ENCODE results near the gene CNTNAP4.

Gene CNTNAP4

GRCh38 chr16:76303637-76304314, 26.6 kb downstream of the CNTNAP4 start:
- no peak for DNase-seq (ENCODE audit: extremely low spot score, insufficient read length, low read depth)
- no peak for FAIRE-seq

- FAIRE-seq (no peak), DNase-seq (ENCODE audit: extremely low spot score, insufficient read length, low read depth) (no peak)
Observed at GRCh38 chr16:76309639-76310335, 32.6 kb downstream of the CNTNAP4 start.

GRCh38 chr16:76311260-76311659, 34.1 kb downstream of the CNTNAP4 start:
- FAIRE-seq (no peak), DNase-seq (ENCODE audit: extremely low spot score, insufficient read length, low read depth) (no peak)

- FAIRE-seq (no peak), DNase-seq (ENCODE audit: extremely low spot score, insufficient read length, low read depth) (no peak)
Observed at GRCh38 chr16:76318565-76318964, 41.4 kb downstream of the CNTNAP4 start.

- FAIRE-seq: no peak
- DNase-seq (ENCODE audit: extremely low spot score, insufficient read length, low read depth): no peak
Observed at GRCh38 chr16:76329106-76329505, 51.9 kb downstream of the CNTNAP4 start.

- FAIRE-seq: no peak
- DNase-seq (ENCODE audit: extremely low spot score, insufficient read length, low read depth): no peak
Observed at GRCh38 chr16:76335180-76335974, 58.2 kb downstream of the CNTNAP4 start.

- FAIRE-seq (no peak), DNase-seq (ENCODE audit: extremely low spot score, insufficient read length, low read depth) (no peak)
Observed at GRCh38 chr16:76336112-76336511, 58.9 kb downstream of the CNTNAP4 start.

GRCh38 chr16:76338472-76338871, 61.3 kb downstream of the CNTNAP4 start:
- DNase-seq (ENCODE audit: extremely low spot score, insufficient read length, low read depth) (no peak), FAIRE-seq (no peak)

GRCh38 chr16:76343769-76344168, 66.6 kb downstream of the CNTNAP4 start:
- DNase-seq (ENCODE audit: extremely low spot score, insufficient read length, low read depth) (no peak), FAIRE-seq (no peak)

GRCh38 chr16:76345163-76345661, 68.0 kb downstream of the CNTNAP4 start:
- no peak for FAIRE-seq
- DNase-seq (ENCODE audit: extremely low spot score, insufficient read length, low read depth): no peak

- FAIRE-seq (no peak), DNase-seq (ENCODE audit: extremely low spot score, insufficient read length, low read depth) (no peak)
Observed at GRCh38 chr16:76346210-76346609, 69.0 kb downstream of the CNTNAP4 start.

GRCh38 chr16:76351441-76351840, 74.2 kb downstream of the CNTNAP4 start:
- DNase-seq (ENCODE audit: extremely low spot score, insufficient read length, low read depth) (no peak), FAIRE-seq (no peak)

GRCh38 chr16:76360404-76360803, 83.2 kb downstream of the CNTNAP4 start:
- FAIRE-seq (no peak), DNase-seq (ENCODE audit: extremely low spot score, insufficient read length, low read depth) (no peak)

- DNase-seq (ENCODE audit: extremely low spot score, insufficient read length, low read depth): no peak
- no peak for FAIRE-seq
Observed at GRCh38 chr16:76370344-76370743, 93.1 kb downstream of the CNTNAP4 start.

- FAIRE-seq: no peak
- DNase-seq (ENCODE audit: extremely low spot score, insufficient read length, low read depth): no peak
Observed at GRCh38 chr16:76371441-76371840, 94.2 kb downstream of the CNTNAP4 start.

- no peak for FAIRE-seq
- DNase-seq (ENCODE audit: extremely low spot score, insufficient read length, low read depth): no peak
Observed at GRCh38 chr16:76373998-76374397, 96.8 kb downstream of the CNTNAP4 start.

GRCh38 chr16:76376988-76377387, 99.8 kb downstream of the CNTNAP4 start:
- no peak for FAIRE-seq

GRCh38 chr16:76378020-76378419, 100.8 kb downstream of the CNTNAP4 start:
- DNase-seq (ENCODE audit: extremely low spot score, insufficient read length, low read depth) (no peak), FAIRE-seq (no peak)

More at GRCh38 chr16:76376988-76377387, 99.8 kb downstream of the CNTNAP4 start:
- no peak for DNase-seq (ENCODE audit: extremely low spot score, insufficient read length, low read depth)

- no peak for FAIRE-seq
- DNase-seq (ENCODE audit: extremely low spot score, insufficient read length, low read depth): no peak
Observed at GRCh38 chr16:76381096-76381495, 103.9 kb downstream of the CNTNAP4 start.

- FAIRE-seq (no peak), DNase-seq (ENCODE audit: extremely low spot score, insufficient read length, low read depth) (no peak)
Observed at GRCh38 chr16:76385601-76386230, 108.5 kb downstream of the CNTNAP4 start.

Data from GM18507 (cell line).